GM18505 (cell line): ENCODE data around the gene ELMOD3.

Experiments used
- ATAC-seq: cut with Tn5 transposase; IDR thresholded peaks from one replicate; pipeline ENCODE4 v1.9.1; 2021; ENCODE audit not compliant: unreplicated experiment
- POLR2A ChIP-seq: IDR thresholded peaks from 4 replicates; pipeline ENCODE4 v1.6.1; 2011; ENCODE audit warnings: borderline replicate concordance; ENCODE audit not compliant: insufficient read depth, insufficient read length; ENCODE audit errors: extremely low read depth

The ELMOD3 gene

GRCh38 chr2:85422072-85422457 is 67.5 kb downstream of the ELMOD3 start:
- ATAC-seq = no peak
- TF ChIP-seq POLR2A = no peak

GRCh38 chr2:85423525-85423924 is 69.0 kb downstream of the ELMOD3 start:
- TF ChIP-seq POLR2A = no peak
- ATAC-seq = no peak

GRCh38 chr2:85425588-85425987 is 71.0 kb downstream of the ELMOD3 start:
- TF ChIP-seq POLR2A = no peak

GRCh38 chr2:85427300-85427835 is 72.8 kb downstream of the ELMOD3 start:
- TF ChIP-seq POLR2A = no peak
- ATAC-seq = no peak

More at GRCh38 chr2:85425588-85425987, 71.0 kb downstream of the ELMOD3 start:
- ATAC-seq = no peak

GRCh38 chr2:85428343-85428881 is 73.8 kb downstream of the ELMOD3 start:
- no peak for TF ChIP-seq POLR2A
- no peak for ATAC-seq

- ATAC-seq = no peak
- TF ChIP-seq POLR2A = no peak
These were observed 74.8 kb downstream of the ELMOD3 start for GRCh38 chr2:85429213-85429923.

- no peak for ATAC-seq
- TF ChIP-seq POLR2A = no peak
These were observed 75.3 kb downstream of the ELMOD3 start for GRCh38 chr2:85429924-85430289.

GRCh38 chr2:85430752-85431569 is 76.4 kb downstream of the ELMOD3 start:
- ATAC-seq = no peak
- TF ChIP-seq POLR2A = no peak

GRCh38 chr2:85431570-85432205 is 77.1 kb downstream of the ELMOD3 start:
- TF ChIP-seq POLR2A = no peak
- ATAC-seq = no peak

GRCh38 chr2:85433511-85434089 is 79.0 kb downstream of the ELMOD3 start:
- no peak for ATAC-seq
- no peak for TF ChIP-seq POLR2A

GRCh38 chr2:85434696-85435095 is 80.1 kb downstream of the ELMOD3 start:
- no peak for TF ChIP-seq POLR2A
- ATAC-seq = no peak

- no peak for TF ChIP-seq POLR2A
- no peak for ATAC-seq
These were observed 80.8 kb downstream of the ELMOD3 start for GRCh38 chr2:85435220-85435958.
